AML-193 (cell line): ENCODE results near the gene ADAMTS18.

Source experiments
- DNase-seq, 2 experiments: peaks; one replicate each; lab custom pipeline; 2025; lab: John Stamatoyannopoulos, UW

ADAMTS18 gene

DNA sequence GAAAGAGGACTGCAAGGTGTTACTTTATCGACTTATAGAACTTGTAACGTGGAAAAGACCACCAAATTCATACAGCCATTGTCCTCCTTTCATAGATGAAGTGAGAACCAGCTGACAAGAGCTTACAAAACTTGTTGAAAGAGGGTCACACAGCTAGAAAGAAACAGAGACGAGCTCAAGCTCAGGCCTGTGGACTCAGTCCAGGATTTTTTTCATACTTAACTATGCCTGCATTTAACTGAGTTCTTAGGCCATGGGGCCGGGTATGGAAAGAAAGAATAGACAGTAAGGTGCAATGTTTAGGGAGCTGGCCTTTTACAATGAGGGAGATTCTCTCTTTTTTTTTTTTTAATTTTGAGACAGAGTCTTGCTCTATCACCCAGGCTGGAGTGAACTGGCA is 106.1 kb downstream of the ADAMTS18 start:
- DNase-seq: no peak

- no peak for DNase-seq
These were observed 106.6 kb downstream of the ADAMTS18 start for GRCh38 chr16:77328274-77328673.

DNA sequence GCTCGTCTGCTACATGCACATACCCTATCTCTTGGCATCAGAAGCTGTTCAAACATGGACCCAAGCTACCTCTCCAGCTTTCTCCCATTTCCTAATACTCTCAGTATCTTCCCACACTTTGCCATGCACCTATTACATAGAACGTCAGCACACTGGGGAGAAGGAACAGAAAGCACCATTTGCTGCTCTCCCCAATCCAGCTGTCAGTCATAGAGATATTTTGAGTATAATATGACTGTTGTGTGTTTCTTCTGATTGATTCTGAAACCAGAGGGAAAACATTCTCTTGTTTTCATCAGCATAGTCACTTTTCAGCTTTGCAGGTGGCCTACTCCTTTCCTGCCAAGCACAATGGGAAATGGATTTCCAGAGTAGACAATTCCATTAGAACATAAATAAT is 107.1 kb downstream of the ADAMTS18 start:
- DNase-seq: no peak

GRCh38 chr16:77324729-77325128 is 110.1 kb downstream of the ADAMTS18 start:
- DNase-seq: no peak

GRCh38 chr16:77323695-77324094 is 111.1 kb downstream of the ADAMTS18 start:
- DNase-seq: no peak

- no peak for DNase-seq
These were observed 112.1 kb downstream of the ADAMTS18 start for GRCh38 chr16:77322757-77323156.

DNA sequence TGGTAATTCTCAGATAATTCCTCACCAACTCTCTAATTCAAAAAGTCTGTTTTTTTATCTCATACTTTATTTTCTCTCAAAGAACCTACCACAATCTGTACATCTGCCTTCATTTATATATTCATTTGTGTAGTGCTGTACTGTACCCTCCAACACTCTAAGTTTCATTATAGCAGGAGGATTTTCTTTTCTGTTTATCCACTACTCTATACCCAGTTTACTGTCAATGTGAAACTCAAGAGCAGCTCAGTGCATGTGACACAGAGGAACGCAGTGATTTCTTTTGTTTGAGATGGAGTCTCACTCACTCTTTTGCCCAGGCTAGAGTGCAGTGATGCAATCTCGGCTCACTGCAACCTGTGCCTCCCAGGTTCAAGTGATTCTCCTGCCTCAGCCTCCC is 117.8 kb downstream of the ADAMTS18 start:
- no peak for DNase-seq

DNA sequence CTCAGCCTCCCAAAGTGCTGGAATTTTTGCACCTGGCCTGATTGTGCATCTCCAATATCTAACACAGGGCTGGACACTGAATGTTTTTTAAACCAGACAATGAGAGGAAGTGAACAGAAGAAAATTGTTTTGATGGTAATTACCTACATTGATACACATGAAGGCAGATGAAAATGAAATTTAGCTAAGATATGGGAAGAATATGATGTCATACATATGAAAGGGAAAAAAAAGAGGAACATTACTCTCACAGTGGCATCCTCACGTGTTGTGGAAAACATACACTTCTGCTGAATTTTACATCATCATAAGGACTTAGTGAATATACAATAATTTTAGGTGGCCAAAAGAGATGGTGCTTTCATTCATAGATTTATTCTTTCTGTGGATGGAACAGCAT is 124.0 kb downstream of the ADAMTS18 start:
- DNase-seq: no peak

DNA sequence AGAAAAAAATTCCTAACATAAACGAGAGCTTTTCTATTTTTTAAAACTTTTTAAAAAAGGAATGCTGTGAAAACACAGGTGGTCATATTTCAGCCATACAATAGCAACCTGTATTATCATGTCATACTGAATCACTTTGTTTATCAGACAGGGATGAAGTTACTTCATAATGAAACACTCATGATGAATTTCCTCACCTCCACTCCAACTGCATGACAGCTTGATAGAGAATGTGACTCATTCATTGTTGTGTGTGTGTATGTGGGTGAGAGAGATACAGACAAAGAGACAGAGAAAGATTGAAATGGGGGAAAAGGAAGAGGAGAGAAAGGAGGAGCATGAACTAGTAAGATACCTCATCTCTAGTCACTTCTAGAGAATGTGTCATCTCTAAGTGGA is 126.7 kb downstream of the ADAMTS18 start:
- DNase-seq: no peak

DNA sequence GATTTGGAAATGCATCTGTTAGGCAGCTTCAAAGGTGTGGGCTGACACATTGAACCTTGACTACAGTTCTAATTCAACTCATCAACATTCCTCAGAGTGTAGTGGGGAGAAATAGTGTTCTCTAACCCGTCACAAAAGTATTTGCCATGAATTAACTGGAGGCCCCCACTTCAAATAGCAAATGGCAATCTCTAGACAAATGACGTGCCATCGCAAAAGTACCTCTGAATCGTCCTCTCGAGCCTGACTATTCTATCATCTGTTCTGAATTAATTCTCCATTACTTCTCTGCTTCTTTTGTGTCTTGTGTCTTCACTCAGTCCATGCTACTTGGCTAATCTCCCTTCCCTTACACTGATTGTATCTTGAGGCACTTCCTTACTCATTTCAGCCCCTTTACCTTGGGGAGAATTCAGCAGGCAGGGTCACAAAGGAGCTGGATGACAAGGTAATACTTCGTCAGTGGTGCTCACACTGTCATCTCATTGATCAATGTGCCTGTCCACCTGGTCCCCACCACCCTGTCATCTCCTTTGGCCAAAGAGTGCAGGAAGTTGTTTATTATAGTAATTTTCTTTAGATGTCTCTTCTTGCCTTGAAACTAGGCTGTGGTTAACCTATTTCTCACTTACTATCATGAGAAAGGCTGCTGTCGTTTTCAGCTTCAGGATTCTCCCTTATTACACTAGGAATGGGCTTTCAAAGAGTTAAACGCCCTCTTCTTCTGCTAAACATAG is 127.2 kb downstream of the ADAMTS18 start:
- DNase-seq: no peak

- DNase-seq: no peak
These were observed 128.8 kb downstream of the ADAMTS18 start for GRCh38 chr16:77306075-77306474.

DNA sequence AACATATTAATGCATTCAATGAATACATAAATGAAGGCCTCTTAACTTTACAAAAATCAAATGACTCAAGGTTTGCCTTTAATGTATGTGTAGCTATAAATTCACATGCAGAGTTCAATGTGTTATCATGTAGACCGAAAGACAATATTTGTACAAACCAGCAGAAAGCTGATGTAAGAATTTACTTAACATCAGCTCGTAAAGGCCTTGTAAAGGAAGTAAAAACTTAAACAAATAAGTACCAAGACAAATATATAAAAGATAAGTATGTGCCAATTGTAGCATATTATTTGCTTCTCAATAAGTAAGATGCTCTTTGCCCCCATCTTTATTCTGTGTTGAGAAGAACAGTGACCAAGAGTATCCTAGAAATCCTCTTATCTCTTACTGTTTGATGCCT is 130.0 kb downstream of the ADAMTS18 start:
- no peak for DNase-seq

DNA sequence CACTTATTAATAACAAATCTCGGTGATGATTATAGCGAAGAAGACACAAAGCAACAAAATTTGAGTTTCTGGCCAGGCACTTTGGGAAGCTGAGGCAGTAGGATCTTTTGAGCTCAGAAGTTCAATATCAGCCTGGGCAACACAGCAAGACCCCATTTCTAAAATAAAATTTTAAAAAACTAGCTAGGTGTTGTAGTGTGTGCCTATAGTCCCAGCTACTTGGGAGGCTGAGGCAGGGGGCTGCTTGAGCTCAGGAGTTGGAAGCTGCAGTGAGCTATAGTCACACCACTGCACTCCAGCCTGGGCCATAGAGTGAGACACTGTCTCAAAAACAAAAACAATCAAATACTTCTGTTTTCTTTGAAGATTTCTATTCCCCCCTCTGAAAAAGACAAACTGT is 130.7 kb downstream of the ADAMTS18 start:
- no peak for DNase-seq

DNA sequence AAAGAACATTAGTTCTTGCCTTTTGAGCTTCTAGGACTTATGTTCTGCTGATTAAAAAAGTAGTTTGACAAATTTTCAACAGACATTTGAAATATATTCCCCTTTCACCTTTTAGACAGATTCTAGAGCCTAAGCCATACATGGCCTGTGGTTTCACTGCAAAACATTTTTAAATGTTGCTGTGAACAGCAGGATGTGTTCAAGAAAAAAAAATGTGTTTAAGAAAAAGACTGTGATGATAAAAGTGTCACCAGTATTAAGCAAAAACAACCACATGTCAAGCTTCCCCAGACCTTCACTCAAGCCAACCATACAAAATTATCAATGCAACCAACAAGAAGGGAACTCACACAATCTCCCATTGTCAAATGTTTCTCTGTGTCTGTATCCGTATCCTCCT is 132.2 kb downstream of the ADAMTS18 start:
- DNase-seq: no peak

DNA sequence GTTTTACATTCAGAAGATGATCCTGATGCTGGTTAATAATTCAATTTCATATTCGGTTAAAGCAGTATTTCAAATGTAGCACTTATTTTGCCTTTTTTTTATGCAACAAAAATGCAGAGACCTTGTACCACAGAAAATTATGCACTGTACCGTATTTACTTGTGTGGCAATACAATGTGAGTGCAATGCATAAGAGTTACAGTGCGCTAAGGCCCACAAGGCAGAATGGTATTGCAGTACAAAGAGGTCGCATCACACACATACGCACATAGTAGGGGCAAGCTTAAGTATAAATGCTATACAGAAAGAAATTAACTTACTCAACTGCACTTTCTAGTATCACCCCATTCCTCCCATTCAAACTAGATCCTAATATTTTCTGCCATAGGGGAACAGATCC is 132.6 kb downstream of the ADAMTS18 start:
- DNase-seq: no peak

GRCh38 chr16:77300256-77300655 is 134.6 kb downstream of the ADAMTS18 start:
- DNase-seq: no peak

GRCh38 chr16:77299395-77299794 is 135.4 kb downstream of the ADAMTS18 start:
- no peak for DNase-seq

- no peak for DNase-seq
These were observed 136.1 kb downstream of the ADAMTS18 start for GRCh38 chr16:77298418-77299360.

- no peak for DNase-seq
These were observed 136.8 kb downstream of the ADAMTS18 start for GRCh38 chr16:77297996-77298395.

- no peak for DNase-seq
These were observed 138.9 kb downstream of the ADAMTS18 start for GRCh38 chr16:77295896-77296295.

GRCh38 chr16:77290451-77291115 is 144.3 kb downstream of the ADAMTS18 start:
- no peak for DNase-seq

DNA sequence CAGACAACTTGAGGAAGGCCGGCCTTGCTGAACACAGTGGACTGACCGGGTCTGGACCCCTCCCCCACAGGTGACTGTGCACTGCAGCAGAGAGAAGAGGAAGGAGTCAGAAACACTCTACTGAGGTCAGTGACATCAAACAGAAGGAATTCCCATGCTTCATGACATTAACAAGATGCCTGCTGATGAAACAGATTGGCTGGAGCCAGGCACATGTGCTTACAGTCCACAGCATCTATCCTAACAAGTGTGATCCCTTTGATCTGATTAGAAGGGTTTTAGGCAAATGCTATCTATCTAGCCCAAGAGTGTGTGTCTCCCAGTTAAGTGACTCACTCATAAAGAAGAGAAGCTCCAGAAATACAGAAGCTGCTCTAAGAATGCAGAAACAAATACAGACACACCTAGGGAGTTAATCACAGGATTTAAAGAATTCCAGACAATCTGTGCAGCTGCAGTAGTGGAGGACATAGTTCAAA is 145.5 kb downstream of the ADAMTS18 start:
- DNase-seq: no peak

DNA sequence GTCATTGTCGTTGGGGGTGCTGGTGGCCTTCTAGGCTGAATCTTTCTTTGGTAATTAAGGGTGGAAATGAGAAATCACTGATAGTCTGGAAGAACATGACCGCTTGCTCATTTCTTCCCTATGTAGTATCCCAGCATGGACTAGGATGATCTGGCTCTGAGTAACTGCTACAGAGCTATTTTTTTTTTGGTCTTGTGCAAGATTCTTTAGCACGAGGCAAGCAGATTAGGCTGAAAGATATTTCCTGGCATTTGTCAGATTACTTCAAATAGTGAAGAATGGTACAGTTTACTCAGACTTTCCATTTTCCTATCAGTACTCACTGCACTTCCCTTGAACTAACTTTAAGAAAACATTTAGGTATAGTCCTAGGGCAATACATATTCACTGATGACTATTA is 146.6 kb downstream of the ADAMTS18 start:
- DNase-seq: no peak
